Smooth muscle cell (in vitro differentiated cells): ENCODE data around the gene ZNF35. TPM values are rescaled to one million over a fixed set of nuclear protein-coding genes. Genes with fewer than 3 reads are reported as not detected.

Source experiments
- DNase-seq: peaks from one replicate; lab custom pipeline; 2025; ENCODE audit not compliant: unreplicated experiment; lab: John Stamatoyannopoulos, UW
- H2AFZ ChIP-seq: fragments of 200-600 bp; sonication (generic); 2 replicates; pipeline ENCODE4 v1.6.0; 2016; ENCODE audit warnings: antibody characterized with exemption, low read depth, mild to moderate bottlenecking
- H3F3A ChIP-seq: fragments of 200-600 bp; sonication (generic); 2 replicates; pipeline ENCODE4 v1.6.0; 2017; ENCODE audit warnings: antibody characterized with exemption, low read depth
- H3K27ac ChIP-seq: fragments of 200-600 bp; sonication (generic); 2 replicates; pipeline ENCODE4 v1.5.1; 2016; ENCODE audit warnings: low read depth, mild to moderate bottlenecking
- H3K27me3 ChIP-seq: fragments of 200-600 bp; sonication (generic); 2 replicates; pipeline ENCODE4 v1.6.1; 2016; ENCODE audit warnings: low read depth, mild to moderate bottlenecking
- H3K36me3 ChIP-seq: fragments of 200-600 bp; sonication (generic); 2 replicates; pipeline ENCODE4 v1.5.1; 2016; ENCODE audit warnings: low read depth
- H3K4me1 ChIP-seq: fragments of 200-600 bp; sonication (generic); 2 replicates; pipeline ENCODE4 v1.5.1; 2016; ENCODE audit warnings: low read depth
- H3K4me2 ChIP-seq: fragments of 200-600 bp; sonication (generic); 2 replicates; pipeline ENCODE4 v1.6.0; 2016; ENCODE audit warnings: mild to moderate bottlenecking
- H3K4me3 ChIP-seq: fragments of 200-600 bp; sonication (generic); 2 replicates; pipeline ENCODE4 v1.5.1; 2016; ENCODE audit warnings: mild to moderate bottlenecking
- H3K79me2 ChIP-seq: fragments of 200-600 bp; sonication (generic); 2 replicates; pipeline ENCODE4 v1.6.0; 2016; ENCODE audit warnings: low read depth, mild to moderate bottlenecking
- H3K9ac ChIP-seq: fragments of 200-600 bp; sonication (generic); 2 replicates; pipeline ENCODE4 v1.6.0; 2016; ENCODE audit warnings: low read depth
- H3K9me3 ChIP-seq: fragments of 200-600 bp; sonication (generic); replicated peaks from 2 replicates; pipeline ENCODE4 v1.5.1; 2016; ENCODE audit warnings: low read depth
- H4K20me1 ChIP-seq: fragments of 200-600 bp; sonication (generic); 2 replicates; pipeline ENCODE4 v1.6.0; 2016; ENCODE audit warnings: low read depth
- WGBS: methylation state at CpG from one replicate; pipeline ENCODE4 v1.1.7; 2016; ENCODE audit warnings: low lambda C conversion rate; 5-methylcytosine and 5-hydroxymethylcytosine counted together
- polyA plus RNA-seq: library from polyadenylated mRNA; unstranded; fragments of >200 nt; fragmentation: Nextera tagmentation; extraction: Ambion mirVana; gene quantifications from 2 replicates; pipeline ENCODE4 v1.2.1, GENCODE V29; 2016
- total RNA-seq: library from RNA; depleted of rRNA; stranded (reverse); fragments of >200 nt; gene quantifications from 2 replicates; pipeline ENCODE4 v1.2.3, GENCODE V29; 2014
- TF ChIP-seq, protein P1 (sequence below): fragments of 200-600 bp; sonication (generic); IDR thresholded peaks from 2 replicates; pipeline ENCODE4 v1.5.1; 2017; ENCODE audit warnings: borderline replicate concordance, mild to moderate bottlenecking, antibody characterized with exemption; ENCODE audit not compliant: insufficient read depth, poor library complexity, severe bottlenecking

The ZNF35 gene
- total and polyA plus RNA-seq, 2 experiments from 2014 or later = 5.1 to 30.8 TPM

DNA sequence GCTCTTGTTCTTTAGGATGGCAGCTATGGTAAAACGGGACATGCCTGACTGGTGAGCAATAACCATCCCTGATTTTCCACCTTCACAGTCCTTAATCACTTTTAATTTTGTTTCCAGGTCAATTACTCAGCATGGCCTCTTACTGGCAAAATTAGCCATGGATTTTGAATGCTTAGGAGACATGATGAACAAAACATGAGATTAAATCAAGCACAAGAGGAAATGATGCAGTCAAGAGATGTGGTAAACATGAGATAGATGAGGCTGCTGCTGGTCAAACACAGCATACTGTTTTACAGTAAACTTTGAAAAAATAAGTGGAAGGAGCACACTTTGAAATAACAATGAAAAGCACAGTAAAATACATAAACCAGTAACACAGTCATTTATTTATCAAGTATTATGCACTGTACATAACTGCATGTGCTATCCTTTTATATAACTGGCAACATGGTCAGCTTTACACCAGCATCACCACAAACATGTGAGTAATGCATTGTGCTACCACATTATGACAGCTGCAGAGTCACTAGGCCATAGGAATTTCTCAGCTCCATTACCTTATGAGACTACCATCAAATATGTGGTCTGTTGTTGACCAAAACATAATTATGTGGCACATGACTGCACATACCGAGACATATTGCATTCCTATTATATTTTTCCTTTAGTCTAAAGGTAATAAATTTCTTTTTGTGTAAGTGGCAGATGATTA, 33.8 kb downstream of the ZNF35 start:
- no peak overlapping the region for H3K27ac ChIP-seq
- H3K4me2 ChIP-seq = no peak overlapping the region
- H3F3A ChIP-seq = no peaks in the 10 kb centered on the region
- TF ChIP-seq, protein P1, sequence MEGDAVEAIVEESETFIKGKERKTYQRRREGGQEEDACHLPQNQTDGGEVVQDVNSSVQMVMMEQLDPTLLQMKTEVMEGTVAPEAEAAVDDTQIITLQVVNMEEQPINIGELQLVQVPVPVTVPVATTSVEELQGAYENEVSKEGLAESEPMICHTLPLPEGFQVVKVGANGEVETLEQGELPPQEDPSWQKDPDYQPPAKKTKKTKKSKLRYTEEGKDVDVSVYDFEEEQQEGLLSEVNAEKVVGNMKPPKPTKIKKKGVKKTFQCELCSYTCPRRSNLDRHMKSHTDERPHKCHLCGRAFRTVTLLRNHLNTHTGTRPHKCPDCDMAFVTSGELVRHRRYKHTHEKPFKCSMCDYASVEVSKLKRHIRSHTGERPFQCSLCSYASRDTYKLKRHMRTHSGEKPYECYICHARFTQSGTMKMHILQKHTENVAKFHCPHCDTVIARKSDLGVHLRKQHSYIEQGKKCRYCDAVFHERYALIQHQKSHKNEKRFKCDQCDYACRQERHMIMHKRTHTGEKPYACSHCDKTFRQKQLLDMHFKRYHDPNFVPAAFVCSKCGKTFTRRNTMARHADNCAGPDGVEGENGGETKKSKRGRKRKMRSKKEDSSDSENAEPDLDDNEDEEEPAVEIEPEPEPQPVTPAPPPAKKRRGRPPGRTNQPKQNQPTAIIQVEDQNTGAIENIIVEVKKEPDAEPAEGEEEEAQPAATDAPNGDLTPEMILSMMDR = no peak
- no peak overlapping the region for H3K9ac ChIP-seq
- 80% methylated on average over 2 of the region's 2 CpGs for WGBS
- no peaks in the 10 kb centered on the region for H3K36me3 ChIP-seq
- H3K4me3 ChIP-seq = no peak overlapping the region
- H3K4me1 ChIP-seq = no peaks in the 10 kb centered on the region
- H3K27me3 ChIP-seq = no peaks in the 10 kb centered on the region
- no peak overlapping the region for H2AFZ ChIP-seq
- no peaks in the 10 kb centered on the region for H3K79me2 ChIP-seq
- H4K20me1 ChIP-seq = no peaks in the 10 kb centered on the region
- no peak for DNase-seq
- peaks cover 4% of the 10 kb centered on the region for H3K9me3 ChIP-seq

DNA sequence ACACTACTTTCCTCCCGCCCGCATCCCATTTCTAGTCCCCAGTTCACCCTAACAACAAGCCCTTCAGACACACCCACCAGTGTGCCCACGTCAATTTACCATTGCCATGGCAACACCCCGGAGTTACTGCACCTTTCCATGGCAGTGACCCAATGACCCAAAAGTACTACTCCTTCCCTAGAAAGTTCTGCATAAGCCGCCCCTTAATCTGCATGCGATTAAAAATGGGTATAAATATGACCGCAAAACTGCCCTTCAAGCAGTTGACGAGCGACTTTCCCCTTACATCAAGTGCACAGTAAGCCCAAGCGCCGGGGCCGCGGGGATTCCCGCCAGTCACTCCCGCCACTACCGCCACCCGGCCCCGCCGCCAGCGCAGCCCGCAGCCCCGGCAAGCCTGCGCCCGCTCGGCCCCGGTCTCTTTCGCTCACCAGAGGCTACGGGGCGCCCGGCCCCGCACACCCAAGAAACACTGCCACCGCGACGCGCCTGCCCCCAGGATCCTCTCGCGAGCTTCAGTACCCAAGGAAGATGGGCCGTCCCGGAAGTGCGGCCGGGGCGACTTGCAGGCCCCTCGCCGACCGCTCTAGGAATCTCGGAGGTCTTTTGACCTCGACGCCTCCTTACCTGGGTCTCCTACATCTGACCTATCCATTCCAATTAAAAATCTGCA, 36.7 kb downstream of the ZNF35 start:
- no peak for DNase-seq
- H4K20me1 ChIP-seq = no peaks in the 10 kb centered on the region
- H3K27me3 ChIP-seq = no peaks in the 10 kb centered on the region
- H3F3A ChIP-seq = no peaks in the 10 kb centered on the region
- peak overlapping the region; percentile 83 for H3K4me2 ChIP-seq
- H3K9ac ChIP-seq = peak overlapping the region; percentile 54
- H3K36me3 ChIP-seq = no peaks in the 10 kb centered on the region
- H3K4me3 ChIP-seq = peak overlapping the region; percentile 63
- peaks cover 4% of the 10 kb centered on the region for H3K9me3 ChIP-seq
- H3K79me2 ChIP-seq = no peaks in the 10 kb centered on the region
- TF ChIP-seq, protein P1 = no peak
- H2AFZ ChIP-seq = peak overlapping the region; percentile 81
- 51% methylated on average over 47 of the region's 48 CpGs for WGBS
- H3K27ac ChIP-seq = no peak overlapping the region
- no peaks in the 10 kb centered on the region for H3K4me1 ChIP-seq

DNA sequence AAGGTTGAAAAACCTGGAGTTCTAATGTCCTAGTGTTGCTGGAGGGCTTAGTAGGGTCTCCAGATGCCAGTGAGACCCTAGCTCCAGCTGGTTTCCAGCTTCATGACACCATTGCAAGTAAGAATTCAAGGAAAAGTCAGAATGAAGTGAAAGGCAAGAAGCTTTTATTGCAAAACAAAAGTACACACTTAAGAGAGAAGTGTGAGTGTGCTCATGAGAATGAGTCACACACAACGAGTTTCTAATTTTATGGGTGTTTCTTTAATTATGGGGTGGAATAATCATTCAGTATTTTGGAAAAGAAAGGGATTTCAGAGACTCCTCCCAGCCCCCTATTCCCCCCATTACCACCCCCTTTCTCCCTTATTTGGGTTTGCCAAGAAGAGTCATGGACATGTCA, 39.4 kb downstream of the ZNF35 start:
- H4K20me1 ChIP-seq = no peaks in the 10 kb centered on the region
- H3K4me3 ChIP-seq = no peak overlapping the region
- H3K27ac ChIP-seq = no peak overlapping the region
- H3K9me3 ChIP-seq = peaks cover 4% of the 10 kb centered on the region
- H3K79me2 ChIP-seq = no peaks in the 10 kb centered on the region
- H3K36me3 ChIP-seq = no peaks in the 10 kb centered on the region
- H3K4me1 ChIP-seq = no peaks in the 10 kb centered on the region
- H3K4me2 ChIP-seq = no peak overlapping the region
- WGBS = 65% methylated on average over 1 of the region's 1 CpG
- no peak for DNase-seq
- TF ChIP-seq, protein P1 = no peak
- no peak overlapping the region for H3K9ac ChIP-seq
- H3F3A ChIP-seq = no peaks in the 10 kb centered on the region
- H2AFZ ChIP-seq = no peak overlapping the region
- H3K27me3 ChIP-seq = no peaks in the 10 kb centered on the region

Other genes starting within 250 kb of the ZNF35 start
- 8.5 and 10.7 TPM in 2 replicates for gene ZNF445, start 171.1 kb upstream of the ZNF35 start, total RNA-seq
- gene ZNF445, start 171.1 kb upstream of the ZNF35 start, polyA plus RNA-seq = 4.7 and 6.1 TPM in 2 replicates
- gene ZKSCAN7, start 93.5 kb upstream of the ZNF35 start, total RNA-seq = 5.6 and 10.6 TPM in 2 replicates
- gene ZKSCAN7, start 93.5 kb upstream of the ZNF35 start, polyA plus RNA-seq = 3.7 and 4.6 TPM in 2 replicates
- gene ZNF660, start 63.8 kb upstream of the ZNF35 start, total RNA-seq = 5.1 and 5.4 TPM in 2 replicates
- 1.8 and 2.0 TPM in 2 replicates for gene ZNF660, start 63.8 kb upstream of the ZNF35 start, polyA plus RNA-seq
- 23.0 and 25.2 TPM in 2 replicates for gene ZNF197, start 23.7 kb upstream of the ZNF35 start, total RNA-seq
- 6.6 and 10.1 TPM in 2 replicates for gene ZNF197, start 23.7 kb upstream of the ZNF35 start, polyA plus RNA-seq
- gene ZNF502, start 63.9 kb downstream of the ZNF35 start, total RNA-seq = 2.0 and 2.1 TPM in 2 replicates
- gene ZNF502, start 63.9 kb downstream of the ZNF35 start, polyA plus RNA-seq = 0.47 and 0.72 TPM in 2 replicates
- 2.8 and 2.9 TPM in 2 replicates for gene ZNF501, start 80.9 kb downstream of the ZNF35 start, total RNA-seq
- gene ZNF501, start 80.9 kb downstream of the ZNF35 start, polyA plus RNA-seq = 1.5 and 2.7 TPM in 2 replicates
- gene KIAA1143, start 112.9 kb downstream of the ZNF35 start, total RNA-seq = 24.5 and 27.0 TPM in 2 replicates
- 12.1 and 12.2 TPM in 2 replicates for gene KIAA1143, start 112.9 kb downstream of the ZNF35 start, polyA plus RNA-seq
- gene KIF15, start 113.1 kb downstream of the ZNF35 start, total RNA-seq = 5.7 and 6.2 TPM in 2 replicates
- 1.8 and 2.8 TPM in 2 replicates for gene KIF15, start 113.1 kb downstream of the ZNF35 start, polyA plus RNA-seq
- 15.9 and 19.3 TPM in 2 replicates for gene TMEM42, start 213.2 kb downstream of the ZNF35 start, total RNA-seq
- gene TMEM42, start 213.2 kb downstream of the ZNF35 start, polyA plus RNA-seq = 24.8 and 33.6 TPM in 2 replicates
- not detected in 2 replicates for gene TGM4, start 225.9 kb downstream of the ZNF35 start, total RNA-seq
- gene TGM4, start 225.9 kb downstream of the ZNF35 start, polyA plus RNA-seq = not detected in 2 replicates